GM19328 (cell line): ENCODE measurements around the gene DEAF1.
"Not testable (repeated sequence)": the region's sequence is repeated elsewhere in the genome, so short reads cannot be mapped to it uniquely, and the experiment has no call there.

Experiments used
- ATAC-seq: cut with Tn5 transposase; IDR thresholded peaks from one replicate; pipeline ENCODE4 v1.9.1; 2021; ENCODE audit warnings: mild to moderate bottlenecking, moderate library complexity; ENCODE audit not compliant: unreplicated experiment

DEAF1 gene

DNA sequence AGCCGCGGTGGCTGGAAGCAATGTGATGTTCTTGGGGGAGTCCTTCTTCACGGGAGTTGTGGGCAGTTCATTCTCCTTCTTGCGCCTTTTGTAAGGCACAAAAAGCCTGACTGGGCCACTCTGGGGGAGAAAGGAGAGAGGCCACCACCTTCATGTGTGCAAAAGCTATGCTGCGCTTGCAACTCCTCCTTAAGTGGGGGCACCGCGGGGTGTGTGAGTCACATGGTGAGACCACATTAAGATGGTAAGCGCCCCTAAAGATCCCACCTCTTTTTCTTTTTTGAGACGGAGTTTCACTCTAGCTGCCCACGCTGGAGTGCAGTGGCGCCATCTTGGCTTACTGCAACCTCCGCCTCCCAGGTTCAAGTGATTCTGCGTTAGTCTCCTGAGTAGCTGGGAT is 14.1 kb downstream of the DEAF1 start:
- no peak for ATAC-seq

DNA sequence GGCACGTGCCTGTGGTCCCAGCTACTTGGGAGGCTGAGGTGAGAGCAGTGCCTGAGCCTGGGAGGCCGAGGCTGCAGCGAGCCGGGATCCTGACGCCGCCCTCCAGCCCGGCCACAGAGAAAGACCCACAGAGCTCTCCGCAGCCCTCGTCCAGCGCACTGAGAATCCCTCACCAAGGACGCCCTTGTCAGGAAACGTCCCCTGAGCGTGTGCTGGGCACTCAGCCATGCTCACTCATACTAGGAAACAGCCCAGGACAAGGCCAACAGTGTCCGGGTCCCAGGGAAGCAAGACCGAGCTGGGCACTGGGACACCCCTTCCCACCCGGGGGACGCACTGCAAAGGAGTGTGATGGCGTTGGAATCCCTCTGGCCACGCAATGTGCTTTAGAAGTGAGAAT is 14.5 kb downstream of the DEAF1 start:
- no peak for ATAC-seq

DNA sequence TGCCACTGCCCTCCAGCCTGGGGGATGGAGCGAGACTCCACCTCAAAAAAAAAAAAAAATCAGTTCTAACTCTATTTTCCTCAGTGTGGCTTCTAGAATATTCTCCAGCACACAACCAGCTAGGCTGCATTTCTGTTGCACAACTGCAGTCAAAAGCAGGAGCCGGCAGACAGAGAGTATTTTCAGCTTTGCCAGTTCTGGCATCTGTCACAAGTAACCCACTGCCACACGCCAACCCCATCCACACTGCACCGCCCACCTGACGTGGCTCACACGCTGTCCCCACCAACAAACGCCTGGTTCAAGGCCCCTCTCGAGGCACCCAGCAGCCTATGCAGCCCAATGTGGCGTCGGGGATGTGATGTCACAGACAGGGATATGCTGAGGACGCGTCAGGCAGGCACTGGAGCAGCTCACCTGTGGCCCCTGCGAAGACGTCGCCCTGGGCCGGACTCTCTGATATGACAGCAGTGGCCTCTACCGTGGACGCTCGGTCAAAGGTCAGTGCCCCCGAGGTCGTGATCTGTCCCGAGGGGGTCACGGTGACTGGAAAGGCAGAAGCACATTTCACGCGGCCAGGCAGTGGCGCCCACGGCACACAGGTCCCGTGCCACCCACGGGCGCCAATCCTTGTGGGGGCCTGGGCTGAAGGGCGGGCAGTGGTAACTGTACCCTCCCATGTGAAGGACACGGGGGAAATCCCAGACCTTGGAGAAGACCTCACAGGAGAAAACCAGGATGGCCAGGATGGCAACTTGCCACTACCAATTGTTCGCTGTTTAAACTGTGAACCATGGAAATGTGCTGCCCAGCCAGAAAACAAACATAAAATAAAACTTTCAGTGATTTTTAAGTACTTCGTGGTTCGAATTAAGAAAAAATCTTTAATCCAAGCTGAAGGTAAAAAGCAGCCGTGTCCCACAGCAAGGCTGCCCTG is 15.5 kb downstream of the DEAF1 start:
- ATAC-seq, result no peak

DNA sequence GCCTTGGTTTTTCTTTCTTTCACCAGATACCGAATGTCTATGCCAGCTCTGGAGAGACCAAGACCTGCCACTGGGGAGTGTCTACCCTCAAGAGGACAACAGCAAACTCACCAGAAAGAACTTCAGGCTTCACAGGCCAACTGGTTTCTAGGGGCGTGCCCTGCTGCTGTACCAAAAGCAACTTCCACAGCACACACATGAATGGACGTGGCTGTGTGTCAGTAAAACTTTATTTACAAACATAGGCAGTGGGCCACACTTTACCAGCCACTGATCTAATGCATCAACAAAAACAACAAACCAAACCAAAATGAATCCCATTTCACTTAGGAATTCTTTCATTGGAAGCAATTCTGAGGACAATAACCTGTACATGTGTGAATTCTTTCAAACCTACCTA is 16.7 kb downstream of the DEAF1 start:
- no peak for ATAC-seq

DNA sequence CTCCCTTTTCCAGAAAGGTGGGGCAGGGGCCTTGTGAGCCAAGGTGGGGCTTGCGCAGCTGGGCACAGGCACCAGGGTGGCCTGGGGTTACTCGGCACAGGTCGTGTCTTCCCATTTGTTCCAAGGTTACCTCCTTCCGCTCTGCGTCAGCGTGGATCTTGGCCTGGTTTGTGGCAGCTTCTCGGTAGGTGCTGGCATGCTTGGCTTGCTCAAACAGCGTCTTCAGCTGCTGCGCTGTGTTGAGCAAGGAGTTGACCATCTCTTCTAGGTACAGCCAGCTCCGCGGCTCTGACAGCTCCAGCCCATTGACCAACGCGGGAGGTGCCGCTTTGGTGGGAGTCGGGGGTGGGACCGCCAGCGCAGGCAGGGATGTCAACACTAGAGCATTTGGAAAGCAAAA is 20.6 kb downstream of the DEAF1 start:
- ATAC-seq, result no peak

DNA sequence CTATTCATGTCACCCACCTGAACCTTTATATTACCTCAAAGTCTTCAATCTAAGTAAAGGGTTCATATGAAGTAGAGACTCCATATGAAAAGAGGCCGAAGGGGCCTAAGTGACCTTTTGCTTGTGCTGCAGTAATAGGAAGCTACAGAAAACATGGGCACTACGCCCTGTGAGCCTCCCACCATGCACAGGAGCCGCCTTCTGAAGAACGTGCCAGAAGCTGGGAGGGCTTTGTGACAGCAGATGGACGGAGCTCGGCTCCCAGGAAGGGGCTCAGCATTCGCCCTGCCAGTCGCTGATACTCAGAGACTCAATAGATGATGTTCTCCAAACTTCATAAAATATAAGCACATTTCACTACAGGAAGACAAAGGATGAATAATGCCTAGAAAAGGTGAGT is 21.2 kb downstream of the DEAF1 start:
- ATAC-seq, result no peak

DNA sequence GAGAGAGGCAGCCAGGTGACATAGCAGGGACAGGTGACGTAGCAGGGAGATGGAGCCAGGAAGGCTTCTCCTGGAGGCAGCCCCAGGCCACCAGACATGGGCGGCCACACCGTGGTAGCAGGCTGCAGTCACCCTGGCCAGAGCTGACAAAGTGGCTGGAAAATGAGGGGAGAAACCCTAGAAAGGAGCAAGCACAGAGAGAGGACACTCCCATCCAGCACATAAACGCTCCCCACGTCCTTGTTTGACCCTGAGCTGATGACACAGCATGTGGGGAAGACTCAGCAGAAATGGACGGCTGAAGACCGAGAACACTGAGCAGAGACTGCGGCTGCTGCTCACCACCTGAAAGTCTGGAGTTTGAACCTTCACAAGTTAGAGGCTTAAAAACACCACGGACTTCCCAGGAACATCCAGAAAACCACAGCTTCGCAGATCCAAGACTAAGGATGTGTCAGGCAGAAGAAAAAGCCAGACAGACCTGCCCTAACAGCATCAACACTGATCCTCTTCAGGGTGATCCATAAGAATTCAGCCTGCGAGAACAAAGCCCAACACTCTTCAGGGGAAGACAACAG is 29.2 kb downstream of the DEAF1 start:
- no peak for ATAC-seq

DNA sequence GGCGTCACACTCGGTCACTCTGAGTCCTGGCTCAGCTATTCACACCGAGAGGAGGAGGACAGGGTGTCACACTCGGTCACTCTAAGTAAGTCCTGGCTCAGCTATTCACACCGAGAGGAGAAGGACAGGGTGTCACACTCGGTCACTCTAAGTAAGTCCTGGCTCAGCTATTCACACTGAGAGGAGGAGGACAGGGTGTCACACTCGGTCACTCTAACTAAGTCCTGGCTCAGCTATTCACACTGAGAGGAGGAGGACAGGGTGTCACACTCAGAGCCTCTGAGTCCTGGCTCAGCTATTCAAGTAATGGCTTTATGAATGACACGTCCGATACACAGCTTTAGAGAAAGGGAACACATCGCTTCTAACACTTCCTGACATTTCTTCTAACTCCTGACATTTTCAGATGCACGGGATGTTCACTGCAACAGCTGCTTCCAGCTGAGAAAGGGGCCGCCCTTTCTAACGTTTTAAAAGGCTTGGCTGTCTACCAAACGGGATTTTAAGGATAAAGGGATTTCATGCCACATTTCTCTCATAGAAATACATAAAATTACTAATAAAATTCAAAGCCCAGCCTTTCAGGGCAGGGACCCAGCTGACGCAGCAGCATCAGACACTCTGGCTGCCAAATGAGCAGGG is 29.8 kb downstream of the DEAF1 start:
- no peak for ATAC-seq

DNA sequence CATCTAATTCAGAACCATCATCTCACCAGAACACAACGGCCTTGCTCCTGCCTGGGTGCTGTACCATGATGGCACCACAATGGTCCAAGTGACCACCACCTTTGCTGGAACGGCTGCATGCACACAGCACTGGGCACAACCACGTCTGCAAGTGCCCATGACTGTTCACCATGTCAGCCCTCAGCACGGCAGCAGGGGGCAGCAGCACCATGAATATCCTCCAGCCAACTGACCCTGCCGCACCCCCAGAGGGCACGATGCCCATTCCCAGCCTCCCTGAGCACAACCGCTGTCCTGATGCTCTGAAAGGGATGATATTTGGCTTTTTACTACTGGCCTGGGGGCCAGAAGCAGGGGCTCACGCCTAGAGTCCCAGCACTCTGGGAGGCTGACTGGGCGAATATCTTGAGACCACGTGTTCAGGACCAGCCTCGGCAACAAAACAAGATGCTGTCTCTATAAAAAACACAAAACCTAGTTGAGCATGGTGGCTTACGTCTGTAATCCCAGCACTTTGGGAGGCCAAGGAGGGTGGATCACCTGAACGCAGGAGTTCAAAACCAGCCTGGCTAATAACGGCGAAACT is 32.2 kb downstream of the DEAF1 start:
- no peak for ATAC-seq

DNA sequence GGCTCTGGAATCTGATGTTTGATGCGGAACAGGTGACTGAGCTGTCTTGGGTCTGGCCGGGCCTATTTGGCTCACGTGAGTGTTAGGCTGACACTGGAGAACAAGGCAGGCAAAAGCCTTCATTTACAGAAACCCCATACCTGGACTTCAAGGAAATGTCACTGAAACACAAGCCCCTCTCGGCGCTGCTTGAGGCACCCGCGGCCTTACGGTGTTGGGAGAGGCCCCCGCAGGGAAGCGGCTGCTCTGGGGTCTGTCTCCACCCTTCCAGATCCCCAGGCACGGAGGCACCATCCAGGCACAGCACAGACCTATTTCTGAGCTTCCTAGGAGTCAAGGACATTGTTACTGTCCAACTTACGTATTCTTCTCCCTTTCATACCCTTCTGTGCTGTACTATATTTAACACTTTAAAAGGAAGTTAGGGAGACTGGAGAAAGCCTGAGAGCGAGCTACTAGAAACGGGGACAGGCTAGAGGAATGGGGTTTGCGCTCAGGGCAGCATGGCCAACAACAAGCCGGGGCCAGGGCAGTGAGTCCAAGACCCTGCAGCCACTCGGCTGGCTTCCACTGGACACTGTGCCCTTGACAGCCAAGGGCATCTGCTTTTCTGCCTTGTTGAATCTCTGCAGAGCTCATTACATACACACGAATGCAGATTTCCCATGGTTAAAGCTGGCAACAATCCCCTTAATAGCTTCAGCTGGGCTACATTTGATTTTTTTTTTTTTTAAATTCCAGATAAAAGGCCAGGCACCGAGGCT is 34.2 kb downstream of the DEAF1 start:
- ATAC-seq, result no peak

DNA sequence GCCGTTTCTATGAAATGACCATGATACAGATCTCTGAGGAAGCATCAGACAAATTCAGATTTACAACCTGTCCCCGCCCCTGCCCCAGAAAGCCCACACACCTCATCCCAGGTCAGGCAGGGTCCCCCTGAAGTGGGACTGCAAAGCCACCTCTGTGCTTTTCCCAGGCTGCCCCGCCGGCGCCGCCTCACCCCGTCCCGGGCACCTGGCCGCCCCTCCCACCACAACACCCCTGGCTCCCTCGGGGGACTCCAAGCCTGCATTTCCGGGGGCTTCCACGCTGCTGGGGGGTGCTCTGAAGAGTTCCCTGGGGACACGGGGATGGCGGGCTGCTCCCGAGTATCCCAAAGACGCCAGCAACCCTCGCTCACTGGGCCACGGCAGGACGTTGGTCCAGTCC is 34.7 kb downstream of the DEAF1 start:
- ATAC-seq, result no peak

DNA sequence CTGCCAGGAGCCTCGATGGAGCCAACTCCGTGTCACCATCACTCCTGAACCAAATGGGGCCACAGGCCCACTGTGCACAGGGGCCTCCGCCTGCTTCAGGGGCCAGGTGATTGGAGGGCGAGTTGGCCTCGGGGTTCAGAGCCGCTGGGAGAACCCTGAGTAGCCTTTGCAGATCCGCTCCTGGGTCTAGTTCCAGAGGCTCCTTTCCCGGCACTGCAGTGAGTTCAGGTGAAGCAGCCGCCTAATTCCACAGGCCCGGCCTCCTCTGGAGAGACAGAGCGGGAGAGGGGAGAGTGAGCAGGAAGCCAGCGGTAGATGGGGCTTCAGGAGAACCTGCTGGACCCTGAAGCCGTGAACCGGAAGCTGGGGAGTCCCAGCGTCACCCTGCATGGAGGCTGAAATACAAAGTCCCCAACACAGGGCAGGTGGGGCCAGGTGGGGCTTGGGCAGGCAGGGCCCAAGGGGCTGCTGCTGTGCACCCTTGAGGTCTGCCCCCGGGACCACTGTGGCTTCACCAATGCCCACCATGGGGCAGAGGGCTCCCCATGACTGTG is 35.4 kb downstream of the DEAF1 start:
- ATAC-seq, result no peak

DNA sequence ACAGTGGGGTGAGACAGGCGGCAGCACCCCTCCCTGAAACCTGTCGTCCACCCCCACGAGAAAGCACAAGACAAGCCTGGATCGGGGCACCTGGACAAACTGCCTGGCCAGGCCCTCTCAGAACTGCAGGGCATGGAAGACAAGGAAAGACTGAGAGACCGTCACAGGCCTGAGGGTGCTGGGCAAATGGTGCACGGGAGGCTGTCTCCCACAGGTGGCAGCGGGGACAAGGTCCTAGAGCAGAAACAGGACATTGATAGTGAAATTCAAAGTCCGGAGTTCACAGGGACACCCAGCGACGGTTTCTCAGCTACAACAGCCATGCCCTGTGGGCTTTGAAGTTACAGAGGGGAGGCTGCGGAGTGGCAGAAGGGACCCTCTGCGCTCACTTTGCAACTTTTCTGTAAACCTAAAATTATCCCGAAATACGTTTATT is 37.3 kb downstream of the DEAF1 start:
- no peak for ATAC-seq

DNA sequence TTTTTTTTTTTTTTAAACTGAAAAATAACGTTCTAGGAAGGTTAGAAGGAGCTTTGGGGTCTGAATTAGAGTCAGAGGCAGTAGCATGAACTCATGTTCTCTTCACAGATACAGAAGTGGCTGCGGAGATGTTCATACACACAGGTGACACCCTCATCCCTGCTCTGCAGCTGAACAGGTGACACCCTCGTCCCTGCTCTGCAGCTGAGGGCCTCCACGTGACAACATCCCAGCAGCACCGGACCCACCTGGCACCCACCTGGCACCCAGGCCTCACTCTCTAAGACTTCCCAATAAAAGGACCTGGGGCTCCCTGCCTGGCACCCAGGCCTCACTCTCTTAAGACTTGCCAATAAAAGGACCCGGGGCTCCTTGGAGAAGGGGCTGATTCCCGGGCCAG is 38.2 kb downstream of the DEAF1 start:
- ATAC-seq, result no peak

DNA sequence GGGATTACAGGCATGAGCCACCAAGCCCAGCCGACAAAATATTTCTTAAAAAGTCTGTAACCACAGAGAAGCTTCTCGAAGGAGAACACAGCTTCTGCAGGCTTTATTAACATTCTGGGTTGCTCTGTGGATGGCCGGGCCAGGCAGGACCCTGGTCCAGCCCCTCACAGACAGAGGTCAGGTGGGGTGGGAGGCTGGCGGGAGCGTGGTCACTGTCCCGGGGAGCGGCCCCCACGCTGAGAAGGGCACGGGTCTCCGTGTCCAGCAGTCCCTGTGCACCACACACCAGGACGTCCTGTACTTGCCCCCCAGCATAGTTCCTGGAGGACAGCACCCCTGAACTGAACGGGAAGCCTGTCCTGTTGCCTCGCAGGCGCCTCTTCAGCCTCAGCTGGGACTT is 38.6 kb downstream of the DEAF1 start:
- ATAC-seq, result no peak

DNA sequence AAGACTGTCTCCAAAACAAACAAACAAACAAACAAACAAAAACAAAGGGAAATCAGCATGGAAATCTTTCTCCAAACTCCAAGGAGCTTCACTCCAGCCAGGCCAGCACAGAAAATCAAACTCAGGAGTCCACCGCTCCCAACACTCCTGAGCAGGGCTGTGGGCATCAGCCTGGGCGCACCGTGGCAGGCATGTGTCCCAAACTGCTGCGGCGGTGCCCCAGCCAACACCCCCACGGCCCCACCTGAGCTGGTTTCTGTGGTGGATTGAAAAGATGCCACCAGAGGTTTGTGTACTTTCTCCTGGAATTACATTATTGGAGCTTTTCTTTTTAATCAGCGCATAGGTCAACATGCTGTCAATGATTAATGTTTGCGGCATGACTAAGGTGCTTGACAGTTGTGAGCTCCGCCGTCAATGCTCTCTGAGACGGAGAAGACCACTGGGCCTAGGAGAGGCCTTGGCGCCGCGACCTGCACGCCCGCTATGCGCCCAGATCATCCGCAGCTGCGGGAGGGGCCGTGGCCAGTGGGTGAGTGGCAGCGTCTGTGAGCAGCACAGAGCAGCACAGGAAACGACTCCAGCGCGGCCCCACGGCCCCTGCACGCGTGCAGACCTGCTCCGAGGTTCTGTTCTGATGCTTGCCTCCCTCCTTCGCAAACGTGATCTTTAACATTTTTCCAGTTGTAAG is 39.8 kb downstream of the DEAF1 start:
- no peak for ATAC-seq

DNA sequence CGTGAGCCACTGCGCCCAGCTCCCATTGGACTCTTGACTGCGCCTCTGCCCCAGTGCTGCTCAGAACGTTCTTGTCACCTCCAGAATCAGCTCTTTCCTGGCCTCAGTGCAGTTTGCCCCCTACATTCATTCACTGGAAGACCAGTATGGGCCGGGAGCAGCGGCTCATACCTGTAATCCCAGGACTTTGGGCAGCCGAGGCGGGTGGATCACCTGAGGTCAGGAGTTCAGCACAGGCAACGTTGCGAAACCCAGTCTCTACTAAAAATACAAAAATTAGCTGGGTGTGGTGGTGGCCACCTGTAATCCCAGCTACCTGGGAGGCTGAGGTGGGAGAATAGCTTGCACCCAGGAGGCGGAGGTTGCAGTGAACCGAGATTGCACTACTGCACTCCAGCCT is 40.6 kb downstream of the DEAF1 start:
- ATAC-seq, result not testable (repeated sequence)

DNA sequence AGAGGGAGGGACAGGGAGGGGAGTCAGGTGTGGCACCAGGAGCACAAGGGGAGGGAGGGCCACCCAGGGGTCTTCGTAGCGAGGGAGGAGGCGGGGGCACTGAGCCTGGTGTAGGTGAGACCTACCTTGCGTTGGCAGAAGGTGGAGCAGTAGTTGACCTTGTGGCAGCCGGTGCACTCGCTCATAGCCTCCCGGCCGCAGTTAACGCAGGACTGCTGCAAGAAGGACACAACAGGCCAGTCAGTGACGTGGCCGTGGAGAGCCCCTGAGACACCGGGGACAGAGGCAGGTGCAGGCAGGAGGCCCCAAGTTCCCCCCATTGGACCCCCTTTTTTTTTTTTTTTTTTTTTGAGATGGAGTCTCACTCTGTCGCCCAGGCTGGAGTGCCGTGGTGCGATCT is 41.2 kb downstream of the DEAF1 start:
- ATAC-seq, result no peak

DNA sequence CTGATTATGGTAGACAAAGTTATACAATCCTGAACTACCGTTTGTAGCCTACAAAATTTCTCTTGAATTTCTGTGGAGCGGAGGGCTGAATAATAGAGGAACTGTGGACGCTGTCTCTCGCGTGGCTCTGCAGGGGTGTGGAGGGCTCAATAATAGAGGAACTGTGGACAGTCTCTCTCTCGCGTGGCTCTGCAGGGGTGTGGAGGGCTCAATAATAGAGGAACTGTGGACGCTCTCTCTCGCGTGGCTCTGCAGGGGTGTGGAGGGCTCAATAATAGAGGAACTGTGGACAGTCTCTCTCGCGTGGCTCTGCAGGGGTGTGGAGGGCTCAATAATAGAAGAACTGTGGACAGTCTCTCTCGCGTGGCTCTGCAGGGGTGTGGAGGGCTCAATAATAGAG is 41.9 kb downstream of the DEAF1 start:
- not testable (repeated sequence) for ATAC-seq

DNA sequence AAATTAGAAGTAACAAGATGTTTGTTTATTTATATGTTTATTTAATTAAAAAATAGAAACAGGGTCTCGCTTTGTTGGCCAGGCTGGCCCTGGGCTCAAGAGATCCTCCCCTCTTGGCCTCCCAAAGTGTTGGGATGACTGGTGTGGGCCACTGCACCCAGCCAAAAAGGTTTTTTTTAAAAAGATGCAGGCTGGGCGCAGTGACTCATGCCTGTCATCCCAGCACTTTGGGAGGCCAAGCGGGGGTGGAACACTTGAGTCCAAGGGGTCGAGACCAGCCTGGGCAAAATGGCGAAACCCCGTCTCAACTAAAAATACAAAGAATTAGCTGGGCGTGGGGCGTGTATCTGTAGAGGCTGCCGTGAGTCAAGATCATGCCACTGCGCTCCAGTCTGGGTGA is 44.5 kb downstream of the DEAF1 start:
- ATAC-seq, result no peak
